ENCODE results near the gene STK40. TPM values are rescaled to one million over a fixed set of nuclear protein-coding genes. Genes with fewer than 3 reads are reported as not detected.

The STK40 gene
- polyA plus RNA-seq, 1 donor, result 24.2 TPM

- DNase-seq (ENCODE audit: low read depth), result no peak
Observed at GRCh38 chr1:36398370-36398977, 12.8 kb upstream of the STK40 start.

- peak; percentile 91 for DNase-seq (ENCODE audit: low read depth)
Observed at GRCh38 chr1:36397378-36398230, 11.9 kb upstream of the STK40 start, which contains the start of gene LSM10. LSM10 (minus strand) TSS chr1:36397908; CDS start chr1:36394129, 3,779 bp downstream.

GRCh38 chr1:36397083-36397377 lies 11.3 kb upstream of the STK40 start:
- DNase-seq (ENCODE audit: low read depth), result no peak

GRCh38 chr1:36396359-36396758 lies 10.6 kb upstream of the STK40 start:
- DNase-seq (ENCODE audit: low read depth), result no peak

GRCh38 chr1:36393686-36394085 lies 8.0 kb upstream of the STK40 start:
- no peak for DNase-seq (ENCODE audit: low read depth)

GRCh38 chr1:36392836-36393235 lies 7.1 kb upstream of the STK40 start:
- no peak for DNase-seq (ENCODE audit: low read depth)

- no peak for DNase-seq (ENCODE audit: low read depth)
Observed at GRCh38 chr1:36391271-36391670, 5.5 kb upstream of the STK40 start.

GRCh38 chr1:36390411-36390810 lies 4.7 kb upstream of the STK40 start:
- no peak for DNase-seq (ENCODE audit: low read depth)

- DNase-seq (ENCODE audit: low read depth), result no peak
Observed at GRCh38 chr1:36389999-36390398, 4.3 kb upstream of the STK40 start.

- no peak for DNase-seq (ENCODE audit: low read depth)
Observed at GRCh38 chr1:36389261-36389660, 3.5 kb upstream of the STK40 start.

GRCh38 chr1:36387141-36387949 lies 1.6 kb upstream of the STK40 start:
- no peak for DNase-seq (ENCODE audit: low read depth)

GRCh38 chr1:36386265-36387140 lies 779 bp upstream of the STK40 start:
- peak; percentile 84 for DNase-seq (ENCODE audit: low read depth)

GRCh38 chr1:36384542-36385409 lies 948 bp downstream of the STK40 start:
- no peak for DNase-seq (ENCODE audit: low read depth)

- no peak for DNase-seq (ENCODE audit: low read depth)
Observed at GRCh38 chr1:36383240-36383639, 2.5 kb downstream of the STK40 start.

- no peak for DNase-seq (ENCODE audit: low read depth)
Observed at GRCh38 chr1:36382669-36383068, 3.1 kb downstream of the STK40 start.

GRCh38 chr1:36382231-36382630 lies 3.5 kb downstream of the STK40 start:
- no peak for DNase-seq (ENCODE audit: low read depth)

- DNase-seq (ENCODE audit: low read depth), result no peak
Observed at GRCh38 chr1:36381405-36381804, 4.3 kb downstream of the STK40 start.

GRCh38 chr1:36380782-36381181 lies 4.9 kb downstream of the STK40 start:
- DNase-seq (ENCODE audit: low read depth), result no peak

GRCh38 chr1:36380143-36380619 lies 5.5 kb downstream of the STK40 start:
- no peak for DNase-seq (ENCODE audit: low read depth)

GRCh38 chr1:36377791-36378492 lies 7.8 kb downstream of the STK40 start:
- DNase-seq (ENCODE audit: low read depth), result no peak

Measured in forelimb muscle (tissue), 1 donor.